ENCODE results near the gene FTCDNL1. TPM values are rescaled to one million over a fixed set of nuclear protein-coding genes. Genes with fewer than 3 reads are reported as not detected.

Gene FTCDNL1
- total RNA-seq, 2 experiments from 2014 or later, result 1.5 to 1.9 TPM

DNA sequence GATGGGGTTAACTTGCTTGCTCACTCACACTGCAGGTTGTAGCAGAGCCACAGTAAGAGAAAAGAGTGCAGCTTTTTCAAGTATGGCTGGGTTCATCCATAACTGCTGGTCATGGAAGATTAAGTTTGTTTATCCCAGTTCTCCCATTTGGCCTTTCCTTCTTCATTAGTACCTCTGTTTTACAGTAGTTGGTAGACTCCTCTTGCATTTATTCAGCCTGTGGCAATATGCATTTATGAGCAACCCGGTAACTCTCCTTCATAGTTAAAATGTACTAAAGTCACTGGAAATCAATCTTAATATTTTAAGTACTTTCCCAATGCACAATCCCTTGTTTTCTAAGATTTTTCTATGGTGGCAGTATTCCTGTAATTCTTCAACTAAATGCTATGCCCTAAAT is 14.0 kb downstream of the FTCDNL1 start:
- H3K27ac Mint-ChIP-seq, result no peak overlapping the region
- no peak for DNase-seq
- H3K36me3 Mint-ChIP-seq (ENCODE audit: low read depth), result no peaks in the 10 kb centered on the region
- H3K27me3 Mint-ChIP-seq (ENCODE audit: low read depth), result peaks cover 2% of the 10 kb centered on the region
- H3K4me1 Mint-ChIP-seq (ENCODE audit: low read depth), result no peaks in the 10 kb centered on the region
- CTCF ChIA-PET, result no interaction called here
- POLR2A ChIA-PET, result no interaction called here
- ATAC-seq, result no peak
- H3K9me3 Mint-ChIP-seq (ENCODE audit: insufficient read depth), result no peaks in the 10 kb centered on the region
- H3K4me3 Mint-ChIP-seq, result no peak overlapping the region

DNA sequence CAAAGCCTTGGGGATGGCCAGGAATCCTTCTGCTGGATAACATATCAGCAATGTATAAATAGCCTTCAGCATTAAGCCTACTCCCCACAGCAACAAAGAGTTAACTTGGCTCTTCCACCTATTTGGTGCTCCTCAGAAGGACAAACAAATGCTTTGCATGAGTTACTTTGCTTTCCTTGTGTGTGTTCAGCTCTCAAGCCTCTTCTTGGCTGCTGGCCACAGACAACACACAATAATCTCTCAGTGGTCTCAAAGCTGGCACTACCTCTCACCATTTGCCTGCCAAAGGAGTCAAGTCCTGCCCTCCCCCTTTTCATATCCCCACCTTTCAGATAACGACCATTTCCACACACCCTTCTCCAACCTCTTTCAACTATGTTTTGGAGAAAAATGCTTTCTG is 17.5 kb downstream of the FTCDNL1 start:
- no peak for ATAC-seq
- no peaks in the 10 kb centered on the region for H3K4me1 Mint-ChIP-seq (ENCODE audit: low read depth)
- H3K36me3 Mint-ChIP-seq (ENCODE audit: low read depth), result no peaks in the 10 kb centered on the region
- ChIA-PET CTCF (no interaction called here), POLR2A (no interaction called here)
- H3K4me3 Mint-ChIP-seq, result no peak overlapping the region
- no peak for DNase-seq
- no peaks in the 10 kb centered on the region for H3K9me3 Mint-ChIP-seq (ENCODE audit: insufficient read depth)
- no peak overlapping the region for H3K27ac Mint-ChIP-seq
- no peaks in the 10 kb centered on the region for H3K27me3 Mint-ChIP-seq (ENCODE audit: low read depth)

DNA sequence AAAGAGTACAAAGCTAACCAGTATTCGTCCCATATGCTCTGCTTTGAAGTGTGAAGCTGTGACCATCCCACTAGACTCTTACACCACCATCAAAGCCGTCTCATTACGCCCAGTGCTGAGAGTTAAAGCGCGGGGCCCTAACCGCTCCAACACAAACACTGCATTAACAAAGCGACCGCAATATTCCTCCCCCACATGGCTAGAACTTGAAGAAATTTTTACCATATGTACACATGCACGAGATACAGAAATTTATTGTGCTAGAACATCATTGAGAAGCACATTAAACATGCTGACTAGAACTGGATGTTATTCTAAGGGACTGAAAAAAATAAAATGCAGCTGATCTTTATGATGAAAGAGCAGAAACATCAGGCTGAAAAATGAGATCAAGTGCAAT is 20.5 kb downstream of the FTCDNL1 start:
- CTCF ChIA-PET, result no interaction called here
- DNase-seq (no peak), ATAC-seq (no peak)
- no peaks in the 10 kb centered on the region for H3K4me1 Mint-ChIP-seq (ENCODE audit: low read depth)
- H3K9me3 Mint-ChIP-seq (ENCODE audit: insufficient read depth), result no peaks in the 10 kb centered on the region
- H3K27me3 Mint-ChIP-seq (ENCODE audit: low read depth), result no peaks in the 10 kb centered on the region
- no peak overlapping the region for H3K4me3 Mint-ChIP-seq
- no peak overlapping the region for H3K27ac Mint-ChIP-seq
- no peaks in the 10 kb centered on the region for H3K36me3 Mint-ChIP-seq (ENCODE audit: low read depth)
- POLR2A ChIA-PET, result no interaction called here

DNA sequence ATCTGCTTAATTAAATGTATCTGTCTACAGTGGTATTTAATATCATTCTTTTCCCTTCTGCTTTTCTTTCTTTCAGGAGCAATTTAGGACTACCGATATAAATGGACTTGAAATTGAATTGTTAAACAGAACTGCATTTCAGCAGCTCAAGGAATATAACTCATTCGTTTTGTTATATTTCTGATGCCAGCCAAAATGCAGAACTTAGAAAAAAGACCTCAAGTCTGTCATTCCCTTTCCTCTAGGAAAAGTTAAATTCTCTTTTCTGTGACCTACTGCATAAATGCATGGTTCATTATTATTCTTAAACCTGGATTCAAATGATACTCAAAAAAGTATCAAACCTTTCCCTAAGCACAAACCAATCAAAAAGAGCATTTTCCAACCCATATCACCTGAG is 21.4 kb downstream of the FTCDNL1 start:
- no peaks in the 10 kb centered on the region for H3K27me3 Mint-ChIP-seq (ENCODE audit: low read depth)
- ATAC-seq, result no peak
- H3K27ac Mint-ChIP-seq, result no peak overlapping the region
- H3K4me3 Mint-ChIP-seq, result no peak overlapping the region
- H3K9me3 Mint-ChIP-seq (ENCODE audit: insufficient read depth), result no peaks in the 10 kb centered on the region
- no peak for DNase-seq
- H3K36me3 Mint-ChIP-seq (ENCODE audit: low read depth), result no peaks in the 10 kb centered on the region
- CTCF ChIA-PET, result no interaction called here
- POLR2A ChIA-PET, result no interaction called here
- H3K4me1 Mint-ChIP-seq (ENCODE audit: low read depth), result no peaks in the 10 kb centered on the region

DNA sequence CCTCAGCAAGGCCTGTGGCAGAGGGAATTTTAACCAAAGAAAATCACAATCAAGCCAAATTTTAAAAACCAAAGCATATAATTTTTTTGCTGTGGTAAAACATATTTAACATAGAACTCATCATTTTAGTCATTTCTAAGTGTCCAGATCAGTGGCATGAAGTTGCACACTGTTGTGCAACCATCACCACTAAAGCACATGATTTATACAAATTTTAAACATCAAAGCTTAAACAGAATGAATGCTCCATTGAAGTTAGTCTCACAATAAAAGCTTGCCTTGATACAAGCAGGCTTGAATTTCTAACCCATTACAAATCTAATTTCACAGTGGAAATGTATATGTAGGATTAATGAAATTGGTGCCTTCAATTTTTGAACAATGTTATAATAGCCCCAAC is 31.2 kb downstream of the FTCDNL1 start:
- Mint-ChIP-seq H3K4me1 (ENCODE audit: low read depth) (no peaks in the 10 kb centered on the region), H3K9me3 (ENCODE audit: insufficient read depth) (no peaks in the 10 kb centered on the region), H3K4me3 (no peak overlapping the region), H3K36me3 (ENCODE audit: low read depth) (no peaks in the 10 kb centered on the region), H3K27me3 (ENCODE audit: low read depth) (peaks cover 1% of the 10 kb centered on the region), H3K27ac (no peak overlapping the region)
- CTCF ChIA-PET, result no interaction called here
- POLR2A ChIA-PET, result no interaction called here
- ATAC-seq (no peak), DNase-seq (no peak)

DNA sequence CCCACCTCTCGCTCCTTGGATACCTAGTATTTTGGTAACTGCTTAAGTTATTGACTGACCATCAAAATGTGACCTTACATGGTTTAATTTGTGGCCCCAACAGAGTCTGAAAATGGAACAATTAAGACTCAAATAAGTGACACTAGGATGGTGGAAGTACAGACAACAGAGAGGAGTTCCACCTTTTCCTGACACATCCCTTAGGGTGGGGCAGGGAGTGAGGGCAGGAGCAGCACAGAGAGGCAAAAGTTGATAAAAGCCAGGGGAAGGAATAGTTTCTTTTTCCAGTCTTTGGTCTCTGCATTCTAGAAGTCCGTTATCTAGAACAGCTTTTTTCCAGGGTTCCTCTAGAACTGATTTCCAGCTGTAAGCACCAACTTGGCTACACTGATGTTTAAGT is 32.2 kb downstream of the FTCDNL1 start:
- H3K27me3 Mint-ChIP-seq (ENCODE audit: low read depth), result peaks cover 1% of the 10 kb centered on the region
- no peak overlapping the region for H3K27ac Mint-ChIP-seq
- CTCF ChIA-PET, result no interaction called here
- H3K4me3 Mint-ChIP-seq, result no peak overlapping the region
- H3K9me3 Mint-ChIP-seq (ENCODE audit: insufficient read depth), result no peaks in the 10 kb centered on the region
- H3K36me3 Mint-ChIP-seq (ENCODE audit: low read depth), result no peaks in the 10 kb centered on the region
- no peak for ATAC-seq
- H3K4me1 Mint-ChIP-seq (ENCODE audit: low read depth), result no peaks in the 10 kb centered on the region
- DNase-seq, result no peak
- POLR2A ChIA-PET, result no interaction called here

DNA sequence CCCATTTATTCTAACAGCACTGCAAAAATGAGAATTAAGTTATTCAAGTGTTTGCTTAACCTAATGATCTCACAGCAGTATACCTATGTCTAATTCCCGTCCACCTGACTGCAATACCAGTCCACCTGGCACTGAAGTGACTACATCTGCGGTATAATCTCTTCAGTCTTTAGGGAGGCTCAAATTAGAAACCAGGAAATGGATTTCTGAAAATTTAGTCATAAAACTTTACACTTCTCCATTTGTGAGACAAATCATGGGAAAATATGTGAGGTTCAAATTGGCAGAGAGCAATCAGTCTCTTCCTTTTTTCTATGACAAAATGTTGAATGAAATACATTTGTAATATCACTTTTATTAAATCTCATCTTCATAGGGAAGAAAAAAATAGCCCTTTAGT is 33.0 kb downstream of the FTCDNL1 start:
- no peaks in the 10 kb centered on the region for H3K36me3 Mint-ChIP-seq (ENCODE audit: low read depth)
- DNase-seq, result no peak
- H3K4me3 Mint-ChIP-seq, result no peak overlapping the region
- no peak for ATAC-seq
- ChIA-PET POLR2A (no interaction called here), CTCF (no interaction called here)
- H3K9me3 Mint-ChIP-seq (ENCODE audit: insufficient read depth), result no peaks in the 10 kb centered on the region
- no peak overlapping the region for H3K27ac Mint-ChIP-seq
- peaks cover 1% of the 10 kb centered on the region for H3K27me3 Mint-ChIP-seq (ENCODE audit: low read depth)
- no peaks in the 10 kb centered on the region for H3K4me1 Mint-ChIP-seq (ENCODE audit: low read depth)

DNA sequence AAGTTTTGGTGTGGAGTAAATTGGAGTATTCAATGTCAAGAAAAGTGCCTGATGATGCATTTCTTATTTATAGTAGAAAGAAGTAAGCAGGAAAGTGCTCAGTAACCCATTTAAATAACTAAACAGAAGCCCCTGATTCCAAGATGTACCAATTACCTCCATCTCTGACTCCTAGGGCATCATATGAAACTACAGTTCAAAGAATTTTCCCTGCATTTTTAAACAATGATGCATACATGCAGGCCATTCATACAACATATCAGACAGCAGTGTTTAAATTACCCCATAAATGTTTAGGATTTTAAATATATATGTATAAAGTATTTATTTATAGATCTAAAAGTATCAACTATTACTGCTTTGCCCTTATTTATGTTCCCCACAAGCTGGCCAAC is 36.2 kb downstream of the FTCDNL1 start:
- Mint-ChIP-seq H3K27me3 (ENCODE audit: low read depth) (peaks cover 1% of the 10 kb centered on the region), H3K4me1 (ENCODE audit: low read depth) (no peaks in the 10 kb centered on the region), H3K36me3 (ENCODE audit: low read depth) (no peaks in the 10 kb centered on the region), H3K9me3 (ENCODE audit: insufficient read depth) (no peaks in the 10 kb centered on the region), H3K4me3 (no peak overlapping the region), H3K27ac (no peak overlapping the region)
- ChIA-PET CTCF (no interaction called here), POLR2A (no interaction called here)
- ATAC-seq (no peak), DNase-seq (no peak)

DNA sequence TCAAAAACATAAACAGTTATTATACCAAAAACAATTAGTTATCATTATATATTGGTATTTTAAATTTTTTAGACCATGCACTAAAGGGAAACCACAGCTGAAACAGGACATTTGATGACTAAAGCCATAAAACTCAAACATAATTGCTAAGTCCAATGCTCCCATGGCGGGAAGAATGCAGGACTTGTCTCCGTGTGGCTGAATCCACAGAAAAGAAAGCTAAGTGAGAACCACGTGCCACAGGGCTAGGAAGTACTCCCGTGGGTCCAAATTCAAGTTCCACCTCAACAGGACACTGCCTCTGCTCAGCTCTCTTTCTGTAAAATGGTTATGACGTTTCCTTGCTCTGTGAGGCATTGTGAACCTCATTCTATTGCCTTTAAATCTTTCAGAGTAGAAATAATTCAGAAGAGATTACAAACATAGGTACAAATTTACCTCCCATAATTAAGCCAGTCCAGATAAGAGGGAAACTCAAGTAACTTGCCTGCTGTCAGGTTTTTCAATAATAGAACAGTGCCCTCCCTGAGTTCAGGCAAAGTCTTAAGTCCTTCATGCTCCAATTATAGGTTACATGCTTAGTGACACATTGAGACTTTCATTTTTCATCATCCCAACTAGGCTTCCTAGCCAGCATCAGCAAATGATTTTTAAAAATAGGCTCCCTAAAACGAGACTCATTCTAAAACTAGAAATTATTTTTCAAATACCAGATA is 36.7 kb downstream of the FTCDNL1 start:
- no peaks in the 10 kb centered on the region for H3K9me3 Mint-ChIP-seq (ENCODE audit: insufficient read depth)
- ATAC-seq, result no peak
- peaks cover 1% of the 10 kb centered on the region for H3K27me3 Mint-ChIP-seq (ENCODE audit: low read depth)
- DNase-seq, result no peak
- POLR2A ChIA-PET, result no interaction called here
- no peaks in the 10 kb centered on the region for H3K4me1 Mint-ChIP-seq (ENCODE audit: low read depth)
- CTCF ChIA-PET, result no interaction called here
- H3K4me3 Mint-ChIP-seq, result no peak overlapping the region
- H3K36me3 Mint-ChIP-seq (ENCODE audit: low read depth), result no peaks in the 10 kb centered on the region
- no peak overlapping the region for H3K27ac Mint-ChIP-seq

DNA sequence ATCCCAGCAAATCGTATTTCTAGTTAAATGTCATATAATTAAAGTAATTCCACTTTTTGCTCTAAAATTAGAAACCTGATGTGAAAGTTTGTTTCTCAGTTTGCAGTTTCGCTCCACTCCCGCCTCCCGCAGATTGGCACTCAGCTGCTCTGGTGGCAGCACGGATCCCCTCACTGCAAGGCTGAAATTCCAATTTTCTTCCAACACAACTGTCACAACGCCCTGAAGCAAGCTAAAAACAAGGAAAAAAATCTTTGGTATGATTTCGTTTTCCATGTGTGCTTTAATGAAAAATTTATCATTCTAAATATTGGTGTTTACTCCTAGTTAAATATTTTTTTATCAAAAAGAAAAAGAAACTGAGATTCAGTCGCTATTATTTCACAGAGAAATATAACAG is 38.5 kb downstream of the FTCDNL1 start:
- ATAC-seq, result no peak
- Mint-ChIP-seq H3K4me1 (ENCODE audit: low read depth) (no peaks in the 10 kb centered on the region), H3K36me3 (ENCODE audit: low read depth) (no peaks in the 10 kb centered on the region), H3K4me3 (no peak overlapping the region), H3K27me3 (ENCODE audit: low read depth) (peaks cover 1% of the 10 kb centered on the region), H3K9me3 (ENCODE audit: insufficient read depth) (peaks cover 7% of the 10 kb centered on the region), H3K27ac (no peak overlapping the region)
- DNase-seq, result no peak
- CTCF ChIA-PET, result no interaction called here
- POLR2A ChIA-PET, result no interaction called here

DNA sequence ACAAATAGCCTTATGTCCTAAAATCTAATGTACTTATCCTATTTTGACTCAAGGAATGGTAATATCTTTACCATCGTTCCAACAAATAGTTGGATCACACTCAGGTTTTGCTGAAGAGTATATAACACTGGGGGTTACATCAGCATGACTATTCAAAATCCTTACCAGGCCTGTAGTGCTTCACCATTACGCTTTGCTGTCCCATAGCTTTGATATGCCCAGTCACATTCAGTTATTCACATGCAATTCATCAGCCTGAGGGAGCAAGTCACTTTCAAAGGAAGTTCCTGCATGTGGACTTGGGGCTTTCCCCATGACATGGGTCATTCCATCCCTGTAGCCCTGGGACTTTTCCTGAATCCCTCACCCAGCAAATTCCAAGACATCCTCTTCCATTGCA is 39.6 kb downstream of the FTCDNL1 start:
- ChIA-PET POLR2A (interaction anchor here (0.5 to 1.3 kb wide), 2 partner anchors 14 to 34 kb away, joined by 3 read pairs; no protein-coding TSS in a partner anchor), CTCF (no interaction called here)
- H3K9me3 Mint-ChIP-seq (ENCODE audit: insufficient read depth), result peaks cover 7% of the 10 kb centered on the region
- H3K27ac Mint-ChIP-seq, result no peak overlapping the region
- no peak overlapping the region for H3K4me3 Mint-ChIP-seq
- ATAC-seq (no peak), DNase-seq (no peak)
- no peaks in the 10 kb centered on the region for H3K4me1 Mint-ChIP-seq (ENCODE audit: low read depth)
- peaks cover 1% of the 10 kb centered on the region for H3K27me3 Mint-ChIP-seq (ENCODE audit: low read depth)
- H3K36me3 Mint-ChIP-seq (ENCODE audit: low read depth), result no peaks in the 10 kb centered on the region

DNA sequence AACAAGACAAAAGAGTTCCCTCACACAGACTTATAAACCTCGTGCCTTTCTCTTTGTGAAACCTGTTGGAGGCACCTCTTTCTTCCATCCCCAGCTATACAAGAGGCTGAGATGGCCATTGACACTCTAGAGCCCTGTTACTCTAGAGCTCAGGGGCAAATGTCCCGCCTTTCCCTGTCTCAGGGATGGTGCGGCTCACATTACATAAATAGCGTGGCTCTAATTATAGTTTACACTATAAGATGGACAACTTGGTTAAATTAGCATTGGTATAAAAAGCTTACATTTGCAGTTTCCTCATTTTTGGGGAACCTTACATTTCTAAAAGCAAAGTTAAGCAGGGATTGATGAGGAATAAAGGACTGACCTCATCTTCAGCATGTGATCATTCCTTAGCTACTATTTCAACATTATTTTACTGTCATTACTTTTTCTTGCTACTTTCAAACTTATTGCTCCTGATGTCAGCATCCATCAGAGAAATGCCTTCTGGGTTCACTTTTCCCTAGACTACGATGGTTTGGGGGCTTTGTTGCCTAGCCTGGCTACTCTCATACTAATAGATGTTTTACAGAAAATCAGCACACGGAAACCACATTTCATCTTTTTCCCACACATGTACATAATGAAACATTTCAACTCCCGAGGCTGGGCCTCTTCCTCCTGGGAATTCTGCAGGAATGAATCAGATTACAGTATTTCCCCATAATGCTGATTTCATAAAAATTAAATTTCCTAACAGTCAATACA is 40.4 kb downstream of the FTCDNL1 start:
- Mint-ChIP-seq H3K4me3 (no peak overlapping the region), H3K27me3 (ENCODE audit: low read depth) (peaks cover 1% of the 10 kb centered on the region), H3K9me3 (ENCODE audit: insufficient read depth) (peaks cover 7% of the 10 kb centered on the region), H3K36me3 (ENCODE audit: low read depth) (no peaks in the 10 kb centered on the region), H3K27ac (no peak overlapping the region), H3K4me1 (ENCODE audit: low read depth) (no peaks in the 10 kb centered on the region)
- ATAC-seq, result no peak
- DNase-seq, result no peak
- ChIA-PET CTCF (no interaction called here), POLR2A (interaction anchor here (1.3 kb wide), 1 partner anchor 13 kb away, joined by 3 read pairs; no protein-coding TSS in a partner anchor)

DNA sequence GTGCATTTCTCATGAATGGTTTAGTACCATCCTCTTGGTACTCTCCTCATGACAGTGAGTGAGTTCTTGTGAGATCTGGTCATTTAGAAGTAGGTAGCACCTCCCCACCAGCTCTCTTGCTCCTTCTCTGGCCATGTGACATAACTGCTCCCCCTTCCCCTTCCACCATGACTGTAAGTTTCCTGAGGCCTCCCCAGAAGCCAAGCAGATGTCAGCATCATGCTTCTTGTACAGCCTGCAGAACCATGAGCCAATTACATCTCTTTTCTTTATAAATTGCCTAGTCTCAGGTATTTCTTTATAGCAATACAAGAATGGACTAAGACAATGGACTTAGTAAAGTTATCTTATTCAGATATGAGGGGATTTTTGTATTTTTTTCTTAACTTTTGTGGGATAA is 43.0 kb downstream of the FTCDNL1 start:
- no peak overlapping the region for H3K4me3 Mint-ChIP-seq
- ATAC-seq (no peak), DNase-seq (no peak)
- no peaks in the 10 kb centered on the region for H3K36me3 Mint-ChIP-seq (ENCODE audit: low read depth)
- ChIA-PET POLR2A (no interaction called here), CTCF (interaction anchor here (1.0 kb wide), 1 partner anchor 14 kb away, joined by 3 read pairs; no protein-coding TSS in a partner anchor)
- H3K27ac Mint-ChIP-seq, result no peak overlapping the region
- peaks cover 7% of the 10 kb centered on the region for H3K9me3 Mint-ChIP-seq (ENCODE audit: insufficient read depth)
- no peaks in the 10 kb centered on the region for H3K4me1 Mint-ChIP-seq (ENCODE audit: low read depth)
- no peaks in the 10 kb centered on the region for H3K27me3 Mint-ChIP-seq (ENCODE audit: low read depth)
